Stimulated activated naive CD8-positive, alpha-beta T cell treated with anti-CD3 and anti-CD28 coated beads, Interleukin-15, Interleukin-2, amounts not matched to agents 100 ng/mL and 50 ng/mL, for 24 hours (primary cell): ENCODE data around the gene CELF4.

ENCODE experiments used
- H3K27ac Mint-ChIP-seq: one replicate; pipeline ENCODE4 v1.8.0; 2021; ENCODE audit warnings: mild to moderate bottlenecking, mixed read lengths
- H3K27me3 Mint-ChIP-seq: one replicate; pipeline ENCODE4 v1.8.0; 2021; ENCODE audit warnings: mixed read lengths
- H3K36me3 Mint-ChIP-seq: one replicate; pipeline ENCODE4 v1.8.0; 2021; ENCODE audit warnings: low read depth, mixed read lengths
- H3K4me1 Mint-ChIP-seq: one replicate; pipeline ENCODE4 v1.8.0; 2021; ENCODE audit warnings: low read depth, mixed read lengths
- H3K4me3 Mint-ChIP-seq: one replicate; pipeline ENCODE4 v1.8.0; 2021; ENCODE audit warnings: mild to moderate bottlenecking, mixed read lengths
- H3K9me3 Mint-ChIP-seq: one replicate; pipeline ENCODE4 v1.8.0; 2021; ENCODE audit warnings: mixed read lengths

The CELF4 gene

DNA sequence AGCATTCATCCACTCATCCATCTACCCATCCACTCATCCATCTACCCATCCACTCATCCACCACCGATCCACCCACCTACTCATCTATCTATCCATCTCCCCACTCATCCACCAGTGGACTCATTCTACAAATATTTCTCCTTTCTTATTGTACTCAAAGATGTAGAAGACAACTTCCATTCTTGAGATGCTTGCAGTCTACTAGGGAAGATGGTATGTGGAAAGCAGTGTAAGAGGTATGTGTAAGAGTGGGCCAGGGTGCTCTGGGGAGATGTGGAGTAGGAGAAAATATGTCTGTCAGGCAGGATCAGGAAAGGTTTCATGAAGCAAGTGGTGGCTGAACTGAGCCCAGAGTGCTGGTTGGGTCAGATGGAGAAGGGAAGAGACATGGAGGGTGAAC is 150.8 kb downstream of the CELF4 start:
- Mint-ChIP-seq H3K4me3 (no peak overlapping the region), H3K36me3 (no peaks in the 10 kb centered on the region), H3K27me3 (no peaks in the 10 kb centered on the region), H3K4me1 (no peaks in the 10 kb centered on the region), H3K27ac (no peak overlapping the region), H3K9me3 (no peaks in the 10 kb centered on the region)

DNA sequence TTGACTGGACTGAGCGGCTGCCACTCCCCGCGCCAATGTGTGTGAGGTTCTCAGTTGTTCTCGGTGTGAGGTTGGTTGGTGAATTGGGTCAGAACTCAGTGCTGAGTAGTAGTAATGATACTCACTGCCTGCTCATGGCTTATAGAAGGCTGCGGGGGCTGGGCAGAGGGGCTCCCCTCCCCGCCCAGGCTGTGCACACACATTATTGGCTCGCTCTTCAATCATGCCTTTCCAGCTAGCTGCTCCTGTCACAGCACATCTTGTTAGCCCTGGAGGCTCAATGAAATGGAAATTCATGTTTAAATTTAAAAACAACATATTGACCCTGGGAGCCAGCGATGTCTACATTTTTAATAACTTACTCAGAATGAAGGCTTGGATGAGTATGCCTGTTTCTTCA is 152.8 kb downstream of the CELF4 start:
- no peak overlapping the region for H3K27ac Mint-ChIP-seq
- no peaks in the 10 kb centered on the region for H3K36me3 Mint-ChIP-seq
- H3K27me3 Mint-ChIP-seq, result no peaks in the 10 kb centered on the region
- H3K9me3 Mint-ChIP-seq, result no peaks in the 10 kb centered on the region
- no peaks in the 10 kb centered on the region for H3K4me1 Mint-ChIP-seq
- H3K4me3 Mint-ChIP-seq, result no peak overlapping the region

DNA sequence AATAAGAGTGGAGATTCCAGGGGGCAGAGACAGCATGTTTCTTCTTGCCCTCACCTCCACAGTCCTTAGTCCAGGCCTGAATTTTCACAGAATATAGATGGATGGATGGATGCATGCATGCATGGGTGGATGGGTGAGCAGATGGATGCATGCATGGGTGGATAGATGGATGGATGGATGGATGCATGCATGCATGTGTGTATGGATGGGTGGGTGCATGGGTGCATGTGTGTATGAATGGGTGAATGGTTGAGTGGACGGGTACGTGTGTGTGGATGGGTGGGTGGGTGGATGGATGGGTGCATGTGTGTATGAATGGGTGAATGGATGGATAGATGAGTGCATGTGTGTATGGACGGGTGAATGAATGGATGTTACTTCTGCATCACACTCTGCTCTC is 153.3 kb downstream of the CELF4 start:
- Mint-ChIP-seq H3K4me3 (no peak overlapping the region), H3K36me3 (no peaks in the 10 kb centered on the region), H3K27ac (no peak overlapping the region), H3K9me3 (no peaks in the 10 kb centered on the region), H3K27me3 (no peaks in the 10 kb centered on the region), H3K4me1 (no peaks in the 10 kb centered on the region)

DNA sequence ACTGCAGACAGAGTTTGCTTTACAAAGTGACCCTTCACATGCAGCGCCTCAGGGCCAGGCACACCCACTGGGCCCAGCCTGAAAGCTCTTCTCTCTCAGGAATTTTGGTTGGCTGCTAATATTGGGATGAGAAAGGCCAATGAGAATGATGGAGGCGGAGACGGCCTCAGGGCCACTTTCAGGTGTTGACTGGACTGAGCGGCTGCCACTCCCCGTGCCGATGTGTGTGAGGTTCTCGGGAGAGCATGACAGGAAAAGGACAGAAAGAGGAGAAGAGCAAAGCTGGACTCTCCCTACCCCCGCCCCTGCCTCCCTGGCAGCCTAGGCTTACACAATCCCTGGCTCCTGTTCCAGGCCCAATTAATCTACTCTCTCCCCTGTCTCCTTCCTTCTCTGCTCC is 155.7 kb downstream of the CELF4 start:
- no peaks in the 10 kb centered on the region for H3K9me3 Mint-ChIP-seq
- no peaks in the 10 kb centered on the region for H3K36me3 Mint-ChIP-seq
- H3K4me1 Mint-ChIP-seq, result no peaks in the 10 kb centered on the region
- no peak overlapping the region for H3K27ac Mint-ChIP-seq
- H3K4me3 Mint-ChIP-seq, result no peak overlapping the region
- no peaks in the 10 kb centered on the region for H3K27me3 Mint-ChIP-seq

DNA sequence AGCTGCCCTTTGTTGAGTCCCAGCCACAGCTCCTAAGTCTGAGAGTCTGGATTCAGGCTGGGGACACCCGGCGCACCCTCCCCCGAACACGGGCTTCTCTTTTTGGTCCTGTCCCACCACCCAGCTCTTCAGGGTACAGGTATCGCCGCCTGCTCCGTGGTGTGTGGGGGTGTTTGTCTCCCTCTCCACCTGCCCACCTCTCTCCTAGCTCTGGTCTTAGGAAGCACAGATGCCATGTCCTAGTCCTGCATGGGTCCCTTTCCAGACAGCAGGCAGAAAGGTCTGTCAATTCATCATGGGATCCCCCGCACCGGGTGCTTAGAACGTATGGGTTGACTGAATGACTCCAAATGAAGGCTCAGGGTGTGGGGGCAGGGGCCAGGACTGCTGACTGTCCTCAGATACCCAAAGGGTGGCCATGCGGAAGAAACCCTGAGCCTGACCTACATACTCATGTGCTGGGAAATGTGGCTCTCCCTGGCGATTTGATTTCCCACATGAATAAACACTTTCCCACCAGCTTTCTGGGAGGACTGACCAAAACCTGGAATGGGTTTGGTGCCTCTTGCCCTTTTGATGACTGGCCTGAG is 156.8 kb downstream of the CELF4 start:
- H3K27me3 Mint-ChIP-seq, result no peaks in the 10 kb centered on the region
- H3K27ac Mint-ChIP-seq, result no peak overlapping the region
- H3K9me3 Mint-ChIP-seq, result no peaks in the 10 kb centered on the region
- H3K4me1 Mint-ChIP-seq, result no peaks in the 10 kb centered on the region
- H3K36me3 Mint-ChIP-seq, result no peaks in the 10 kb centered on the region
- no peak overlapping the region for H3K4me3 Mint-ChIP-seq

DNA sequence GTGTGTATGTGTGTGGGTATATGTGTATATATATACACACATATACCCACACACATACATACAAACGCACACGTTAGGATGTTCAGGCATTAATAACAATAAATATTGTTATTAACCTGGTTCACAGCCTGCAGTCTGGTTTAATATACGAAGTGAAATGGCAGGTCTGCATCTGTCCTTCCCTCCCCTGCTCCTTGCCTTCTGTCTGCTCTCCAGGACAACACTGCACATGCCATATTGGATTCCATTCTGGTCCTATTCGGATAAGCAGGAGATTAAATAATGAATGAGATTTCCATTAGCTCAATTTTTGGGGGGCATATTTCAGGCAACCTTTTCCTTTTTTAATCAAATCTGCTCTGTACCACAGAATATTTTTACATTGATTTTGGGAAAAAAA is 158.0 kb downstream of the CELF4 start:
- H3K4me3 Mint-ChIP-seq, result no peak overlapping the region
- no peaks in the 10 kb centered on the region for H3K36me3 Mint-ChIP-seq
- H3K27ac Mint-ChIP-seq, result no peak overlapping the region
- no peaks in the 10 kb centered on the region for H3K4me1 Mint-ChIP-seq
- no peaks in the 10 kb centered on the region for H3K9me3 Mint-ChIP-seq
- H3K27me3 Mint-ChIP-seq, result no peaks in the 10 kb centered on the region

DNA sequence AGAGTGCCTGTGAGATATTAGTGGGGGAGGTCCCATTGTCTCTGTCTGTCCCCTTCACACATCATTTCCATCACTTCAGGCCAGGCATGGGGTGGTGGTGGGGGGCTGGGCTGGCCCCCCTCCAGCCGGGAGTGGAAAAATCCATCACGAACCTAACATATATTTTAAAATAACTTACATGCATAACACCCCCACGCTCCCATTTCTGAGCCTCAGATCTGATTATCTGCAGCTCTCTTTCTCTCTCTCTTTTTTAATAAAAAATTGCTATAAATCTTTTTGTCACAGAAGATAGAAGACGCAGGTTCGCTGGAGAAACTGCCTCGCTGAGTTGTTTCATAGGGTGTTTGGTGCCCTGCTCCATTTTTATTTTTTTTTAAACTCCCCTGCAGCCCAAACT is 159.8 kb downstream of the CELF4 start:
- no peaks in the 10 kb centered on the region for H3K36me3 Mint-ChIP-seq
- no peaks in the 10 kb centered on the region for H3K9me3 Mint-ChIP-seq
- no peak overlapping the region for H3K4me3 Mint-ChIP-seq
- H3K27me3 Mint-ChIP-seq, result no peaks in the 10 kb centered on the region
- no peak overlapping the region for H3K27ac Mint-ChIP-seq
- H3K4me1 Mint-ChIP-seq, result no peaks in the 10 kb centered on the region

DNA sequence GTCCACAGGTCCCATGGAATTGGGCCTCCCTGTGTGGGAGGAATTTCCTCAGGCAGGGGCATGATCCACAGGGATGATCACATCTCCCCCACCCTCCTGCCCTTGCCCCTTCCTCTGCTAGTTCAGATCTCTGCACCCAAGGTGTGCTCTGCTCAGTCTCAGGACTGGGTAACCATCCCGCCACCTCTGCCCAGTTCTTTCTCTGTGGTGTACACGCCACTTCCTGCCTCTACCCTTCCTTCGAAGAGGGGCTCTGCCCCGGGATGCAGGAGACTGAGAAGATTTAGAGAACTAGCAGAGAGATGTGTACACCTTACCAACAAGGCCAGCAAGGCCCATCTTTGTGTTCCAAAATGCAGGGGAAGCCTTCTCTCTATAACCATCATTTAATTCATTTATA is 160.4 kb downstream of the CELF4 start:
- H3K27ac Mint-ChIP-seq, result no peak overlapping the region
- no peaks in the 10 kb centered on the region for H3K4me1 Mint-ChIP-seq
- no peaks in the 10 kb centered on the region for H3K36me3 Mint-ChIP-seq
- no peaks in the 10 kb centered on the region for H3K9me3 Mint-ChIP-seq
- H3K27me3 Mint-ChIP-seq, result no peaks in the 10 kb centered on the region
- no peak overlapping the region for H3K4me3 Mint-ChIP-seq

DNA sequence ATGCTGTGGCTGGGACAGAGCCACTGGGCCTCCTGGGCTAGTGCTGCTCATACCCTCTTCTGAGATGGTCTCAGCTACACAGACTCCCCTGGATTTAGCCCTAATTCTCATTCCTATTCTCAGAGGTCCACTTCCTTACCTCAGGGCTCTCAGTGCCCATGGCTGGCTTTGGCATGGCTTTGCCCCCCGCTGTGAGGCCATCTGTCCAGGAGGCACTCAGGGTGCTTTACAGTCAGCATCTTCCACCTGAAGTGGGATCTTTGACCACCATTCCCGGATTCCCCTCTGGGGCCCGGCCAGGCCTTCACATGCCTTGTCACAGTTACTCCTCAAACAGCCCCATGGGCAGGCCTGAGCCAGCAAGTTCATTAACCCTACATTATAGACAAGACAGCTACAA is 161.8 kb downstream of the CELF4 start:
- Mint-ChIP-seq H3K4me3 (no peak overlapping the region), H3K9me3 (no peaks in the 10 kb centered on the region), H3K36me3 (no peaks in the 10 kb centered on the region), H3K27ac (no peak overlapping the region), H3K4me1 (no peaks in the 10 kb centered on the region), H3K27me3 (no peaks in the 10 kb centered on the region)

DNA sequence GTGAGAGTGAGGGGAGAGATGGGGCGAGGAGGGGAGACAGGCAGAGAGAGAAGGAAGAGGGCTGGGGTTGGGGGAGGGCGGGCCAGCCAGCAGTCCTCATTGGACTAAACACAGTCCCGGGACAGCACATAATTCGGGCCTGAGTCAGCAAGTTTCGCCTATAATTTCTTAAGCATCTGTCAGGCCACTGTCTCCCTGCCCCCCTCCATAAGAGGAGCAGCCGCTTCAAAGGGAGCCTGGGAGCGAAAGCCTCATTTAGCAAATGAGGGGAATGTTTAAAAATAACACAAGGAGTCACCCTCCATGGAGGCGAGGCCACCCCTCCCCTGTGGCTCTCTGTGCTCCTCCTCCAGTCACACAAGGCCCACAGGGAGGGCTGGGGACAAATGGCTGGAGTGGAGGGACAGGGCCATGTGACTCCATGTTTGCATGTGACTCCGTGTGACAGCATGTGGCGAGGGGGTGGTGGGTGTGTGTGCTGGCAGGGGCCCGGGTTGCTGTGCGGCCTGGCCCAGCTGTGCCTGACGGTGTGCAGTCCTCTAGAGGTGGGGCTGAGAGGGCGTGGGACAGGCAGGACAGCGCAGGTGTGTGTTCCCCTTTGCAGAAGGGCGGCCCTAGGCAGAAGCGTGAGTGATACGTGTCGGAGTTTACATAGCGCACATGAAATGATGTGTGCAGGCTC is 162.4 kb downstream of the CELF4 start:
- H3K4me1 Mint-ChIP-seq, result no peaks in the 10 kb centered on the region
- no peak overlapping the region for H3K4me3 Mint-ChIP-seq
- H3K27ac Mint-ChIP-seq, result no peak overlapping the region
- H3K36me3 Mint-ChIP-seq, result no peaks in the 10 kb centered on the region
- no peaks in the 10 kb centered on the region for H3K27me3 Mint-ChIP-seq
- no peaks in the 10 kb centered on the region for H3K9me3 Mint-ChIP-seq

DNA sequence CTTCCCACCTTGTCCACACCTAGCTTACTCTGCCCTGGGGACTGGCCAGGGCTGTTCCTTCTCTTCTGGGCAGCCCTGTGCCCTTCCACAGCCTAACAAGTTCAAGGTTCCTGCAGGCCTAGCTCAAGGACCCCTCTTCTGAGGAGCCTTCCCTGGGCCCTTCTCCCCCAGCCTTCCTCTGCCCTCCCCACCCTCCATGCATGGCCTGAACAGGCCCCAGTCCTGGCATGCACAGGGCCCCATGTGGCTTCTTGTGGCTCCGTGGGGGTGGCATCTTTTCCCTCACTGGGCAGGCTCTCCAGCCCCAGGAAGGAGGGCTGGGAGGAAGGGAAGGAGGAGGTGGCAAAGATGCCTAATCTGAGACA is 162.9 kb downstream of the CELF4 start:
- Mint-ChIP-seq H3K4me3 (no peak overlapping the region), H3K36me3 (no peaks in the 10 kb centered on the region), H3K4me1 (no peaks in the 10 kb centered on the region), H3K27me3 (no peaks in the 10 kb centered on the region), H3K9me3 (no peaks in the 10 kb centered on the region), H3K27ac (no peak overlapping the region)

DNA sequence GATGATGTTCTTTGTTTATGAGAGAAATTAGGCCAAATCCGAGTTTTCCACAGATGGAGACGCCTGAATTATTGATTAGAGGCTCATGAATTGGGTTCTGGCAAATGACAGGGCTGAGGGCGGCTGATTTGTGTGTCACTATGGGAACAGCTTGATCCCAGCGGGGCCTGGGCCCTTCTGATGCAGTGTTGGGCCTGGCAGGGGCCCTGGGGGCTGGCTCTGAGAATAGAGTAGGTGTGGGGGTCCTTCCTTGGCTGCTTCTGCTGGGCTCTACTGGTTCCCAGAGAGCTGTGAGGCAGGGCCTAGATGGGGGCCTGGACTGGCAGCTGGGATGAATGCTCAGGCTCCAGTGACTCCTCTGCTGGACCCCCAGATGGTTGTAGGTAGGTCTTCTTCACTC is 164.8 kb downstream of the CELF4 start:
- H3K36me3 Mint-ChIP-seq, result no peaks in the 10 kb centered on the region
- H3K9me3 Mint-ChIP-seq, result no peaks in the 10 kb centered on the region
- no peak overlapping the region for H3K27ac Mint-ChIP-seq
- peaks cover 3% of the 10 kb centered on the region for H3K27me3 Mint-ChIP-seq
- no peaks in the 10 kb centered on the region for H3K4me1 Mint-ChIP-seq
- H3K4me3 Mint-ChIP-seq, result no peak overlapping the region

DNA sequence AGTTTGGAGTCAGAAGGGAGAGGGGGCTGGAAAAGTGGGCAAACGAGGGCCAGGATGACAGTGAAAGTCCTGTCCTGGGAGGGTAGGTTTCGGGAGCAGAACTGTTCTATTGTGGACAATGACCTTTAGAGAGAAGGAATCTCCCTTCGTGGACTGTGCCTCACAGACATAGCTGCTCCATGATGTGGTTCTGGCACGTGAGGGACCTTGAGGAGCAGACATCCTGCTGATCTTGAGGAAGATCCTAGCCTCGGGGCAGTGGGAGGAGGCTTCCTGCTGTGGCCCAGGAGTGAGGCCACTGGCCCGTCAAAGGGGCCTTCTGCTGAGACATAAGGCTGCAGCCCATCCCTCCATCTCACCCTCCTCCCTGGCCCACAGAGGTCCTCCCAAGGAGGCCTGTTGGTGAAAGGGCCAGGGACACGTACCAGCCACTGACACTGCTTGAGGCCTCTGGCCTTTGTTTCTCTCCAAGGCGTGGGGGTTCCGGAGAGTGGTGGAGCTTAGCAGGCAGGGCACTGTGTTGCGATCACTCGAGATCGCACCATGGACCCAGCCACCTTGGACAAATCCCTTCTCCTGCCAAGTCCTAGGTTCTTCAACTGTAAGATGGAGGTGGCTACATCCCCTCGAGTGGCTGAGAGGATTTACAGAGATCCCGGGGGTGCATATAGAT is 167.2 kb downstream of the CELF4 start:
- H3K36me3 Mint-ChIP-seq, result no peaks in the 10 kb centered on the region
- peaks cover 15% of the 10 kb centered on the region for H3K27me3 Mint-ChIP-seq
- no peaks in the 10 kb centered on the region for H3K4me1 Mint-ChIP-seq
- H3K27ac Mint-ChIP-seq, result no peak overlapping the region
- H3K9me3 Mint-ChIP-seq, result no peaks in the 10 kb centered on the region
- H3K4me3 Mint-ChIP-seq, result no peak overlapping the region

DNA sequence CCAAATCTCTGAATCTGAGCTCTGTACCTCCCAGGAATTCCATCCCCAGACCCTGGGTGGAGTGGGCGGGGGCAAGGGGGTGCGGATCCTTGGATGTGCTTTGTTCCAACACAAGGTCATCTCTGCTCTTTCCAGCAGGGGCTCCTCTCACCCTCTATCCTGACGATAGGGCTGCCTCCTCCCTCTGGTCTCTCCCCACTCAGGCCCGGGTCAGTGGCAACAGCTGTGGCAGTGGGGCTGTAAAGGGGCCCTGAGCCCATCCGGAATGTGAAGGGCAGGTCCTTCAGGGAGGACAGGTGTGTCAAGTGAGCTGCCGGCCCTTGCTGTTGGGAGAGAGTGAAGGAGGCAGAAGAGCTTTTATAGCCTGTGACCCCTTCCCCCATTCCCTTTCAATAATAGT is 167.8 kb downstream of the CELF4 start:
- Mint-ChIP-seq H3K9me3 (no peaks in the 10 kb centered on the region), H3K27me3 (peaks cover 20% of the 10 kb centered on the region), H3K27ac (no peak overlapping the region), H3K4me3 (no peak overlapping the region), H3K4me1 (no peaks in the 10 kb centered on the region), H3K36me3 (no peaks in the 10 kb centered on the region)

DNA sequence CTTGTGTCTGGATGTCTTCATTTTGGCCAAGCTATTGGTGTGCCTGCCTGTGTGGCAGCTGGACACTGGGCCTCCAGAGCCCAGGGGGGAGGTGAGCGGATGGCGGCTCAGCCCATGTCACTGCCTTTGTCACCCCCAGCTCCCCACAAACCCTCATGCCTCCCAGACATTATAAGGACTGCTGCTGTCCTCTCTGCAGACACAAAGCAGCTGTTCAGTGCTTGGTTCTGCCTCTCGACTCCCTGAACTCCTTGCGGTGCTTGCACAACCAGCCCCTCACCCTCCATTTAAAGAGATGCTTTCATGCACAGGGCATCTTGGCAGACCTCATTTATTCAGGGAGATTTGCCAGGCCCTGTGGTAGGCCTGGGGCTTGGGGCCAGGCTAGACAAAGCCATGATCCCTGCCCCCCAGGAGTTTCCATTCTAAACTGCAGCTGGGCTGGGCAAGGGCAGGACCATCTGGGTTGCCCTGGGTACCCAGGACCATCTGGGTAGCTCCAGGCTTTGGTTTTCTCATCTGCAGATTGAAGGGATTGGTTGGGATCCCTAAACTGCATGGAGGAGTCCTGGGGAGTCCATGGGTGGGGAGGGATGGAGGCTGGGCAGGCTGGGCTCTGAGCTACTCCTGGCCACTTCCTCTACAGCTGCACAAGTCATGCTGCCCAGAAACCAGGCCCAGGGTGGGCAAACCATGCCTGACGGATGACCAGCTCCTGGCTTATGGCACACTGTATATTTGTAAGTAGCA is 168.5 kb downstream of the CELF4 start:
- no peak overlapping the region for H3K4me3 Mint-ChIP-seq

More for the DNA sequence above, 168.5 kb downstream of the CELF4 start:
- no peaks in the 10 kb centered on the region for H3K4me1 Mint-ChIP-seq
- no peaks in the 10 kb centered on the region for H3K9me3 Mint-ChIP-seq
- peaks cover 26% of the 10 kb centered on the region for H3K27me3 Mint-ChIP-seq
- H3K27ac Mint-ChIP-seq, result no peak overlapping the region
- no peaks in the 10 kb centered on the region for H3K36me3 Mint-ChIP-seq
